Bronchial epithelial cell (primary cell): ENCODE data around the gene LIPE. TPM values are rescaled to one million over a fixed set of nuclear protein-coding genes. Genes with fewer than 3 reads are reported as not detected.

ENCODE experiments used
- DNase-seq: peaks from one replicate; pipeline ENCODE4 v3.0.0-alpha.2; 2010; ENCODE audit warnings: low read depth
- FAIRE-seq: peaks from 2 replicates; lab custom pipeline; 2011; peaks lifted over from hg19 to GRCh38; lab: Jason Lieb, UNC
- H3K27me3 ChIP-seq: 2 replicates; pipeline ENCODE4 v1.5.1; 2011; ENCODE audit warnings: low read length; ENCODE audit not compliant: control insufficient read depth, insufficient read depth
- H3K36me3 ChIP-seq: 2 replicates; pipeline ENCODE4 v1.5.1; 2011; ENCODE audit warnings: low read length; ENCODE audit not compliant: control insufficient read depth, insufficient read depth
- H3K4me3 ChIP-seq: 2 replicates; pipeline ENCODE4 v1.5.1; 2011; ENCODE audit warnings: mild to moderate bottlenecking, low read depth, low read length, control low read depth
- total RNA-seq: library from RNA; depleted of rRNA; stranded (reverse); fragments of >200 nt; gene quantifications from 2 replicates; pipeline ENCODE4 v1.2.1, GENCODE V29; 2014
- TF ChIP-seq, protein P1 (sequence below): IDR thresholded peaks from 2 replicates; pipeline ENCODE4 v1.5.1; 2011; ENCODE audit warnings: mild to moderate bottlenecking, moderate library complexity, low read length, control low read depth, inconsistent platforms; ENCODE audit not compliant: insufficient read depth, severe bottlenecking

Gene LIPE
- total RNA-seq, 1 donor from 2014 or later: 7.6 TPM

GRCh38 chr19:42370626-42371175 lies 56.5 kb downstream of the LIPE start:
- Histone ChIP-seq H3K27me3 (no peaks in the 10 kb centered on the region), H3K4me3 (no peak overlapping the region), H3K36me3 (peaks cover 2% of the 10 kb centered on the region)
- DNase-seq: no peak
- no peak for FAIRE-seq
- TF ChIP-seq, protein P1, sequence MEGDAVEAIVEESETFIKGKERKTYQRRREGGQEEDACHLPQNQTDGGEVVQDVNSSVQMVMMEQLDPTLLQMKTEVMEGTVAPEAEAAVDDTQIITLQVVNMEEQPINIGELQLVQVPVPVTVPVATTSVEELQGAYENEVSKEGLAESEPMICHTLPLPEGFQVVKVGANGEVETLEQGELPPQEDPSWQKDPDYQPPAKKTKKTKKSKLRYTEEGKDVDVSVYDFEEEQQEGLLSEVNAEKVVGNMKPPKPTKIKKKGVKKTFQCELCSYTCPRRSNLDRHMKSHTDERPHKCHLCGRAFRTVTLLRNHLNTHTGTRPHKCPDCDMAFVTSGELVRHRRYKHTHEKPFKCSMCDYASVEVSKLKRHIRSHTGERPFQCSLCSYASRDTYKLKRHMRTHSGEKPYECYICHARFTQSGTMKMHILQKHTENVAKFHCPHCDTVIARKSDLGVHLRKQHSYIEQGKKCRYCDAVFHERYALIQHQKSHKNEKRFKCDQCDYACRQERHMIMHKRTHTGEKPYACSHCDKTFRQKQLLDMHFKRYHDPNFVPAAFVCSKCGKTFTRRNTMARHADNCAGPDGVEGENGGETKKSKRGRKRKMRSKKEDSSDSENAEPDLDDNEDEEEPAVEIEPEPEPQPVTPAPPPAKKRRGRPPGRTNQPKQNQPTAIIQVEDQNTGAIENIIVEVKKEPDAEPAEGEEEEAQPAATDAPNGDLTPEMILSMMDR: no peak

GRCh38 chr19:42370068-42370520 lies 57.1 kb downstream of the LIPE start:
- TF ChIP-seq, protein P1: no peak
- peaks cover 2% of the 10 kb centered on the region for H3K36me3 ChIP-seq
- H3K4me3 ChIP-seq: no peak overlapping the region
- no peaks in the 10 kb centered on the region for H3K27me3 ChIP-seq
- no peak for DNase-seq
- no peak for FAIRE-seq

DNA sequence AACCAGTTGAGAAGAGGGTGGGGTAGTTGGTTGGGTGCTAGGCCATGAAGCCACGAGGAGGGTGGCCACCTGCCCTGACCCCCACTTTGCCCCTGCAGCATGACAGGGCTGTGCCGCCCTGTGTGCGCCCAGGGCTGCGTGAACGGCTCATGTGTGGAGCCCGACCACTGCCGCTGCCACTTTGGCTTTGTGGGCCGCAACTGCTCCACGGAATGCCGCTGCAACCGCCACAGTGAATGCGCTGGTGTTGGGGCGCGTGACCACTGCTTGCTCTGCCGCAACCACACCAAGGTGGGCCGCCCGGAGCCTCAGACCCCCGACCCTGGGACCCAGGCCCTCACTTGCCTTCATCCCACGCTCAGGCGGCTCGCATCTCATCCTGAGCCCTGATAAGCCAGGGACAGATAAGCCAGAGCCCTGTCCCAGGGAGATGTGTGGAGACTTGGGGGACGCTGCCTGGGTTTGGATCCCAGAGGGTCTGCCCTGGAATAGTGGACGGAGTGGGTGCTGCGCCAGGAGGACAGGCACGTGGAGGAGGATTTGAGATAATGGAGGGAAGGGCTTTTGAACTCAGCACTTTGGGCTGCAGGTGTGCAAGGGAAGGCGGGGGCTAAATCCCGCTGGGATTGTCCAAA lies 57.6 kb downstream of the LIPE start:
- FAIRE-seq (no peak), DNase-seq (no peak)
- no peak overlapping the region for H3K4me3 ChIP-seq
- no peaks in the 10 kb centered on the region for H3K36me3 ChIP-seq
- H3K27me3 ChIP-seq: no peaks in the 10 kb centered on the region
- TF ChIP-seq, protein P1: no peak

GRCh38 chr19:42368765-42369164 lies 58.4 kb downstream of the LIPE start:
- no peak for DNase-seq
- no peaks in the 10 kb centered on the region for H3K27me3 ChIP-seq
- H3K4me3 ChIP-seq: no peak overlapping the region
- FAIRE-seq: no peak
- peaks cover 1% of the 10 kb centered on the region for H3K36me3 ChIP-seq
- TF ChIP-seq, protein P1: no peak

- TF ChIP-seq, protein P1: no peak
- no peak for DNase-seq
- no peak overlapping the region for H3K4me3 ChIP-seq
- FAIRE-seq: no peak
- H3K36me3 ChIP-seq: peaks cover 1% of the 10 kb centered on the region
- H3K27me3 ChIP-seq: no peaks in the 10 kb centered on the region
Observed at GRCh38 chr19:42368360-42368759, 58.8 kb downstream of the LIPE start.
